ENCODE measurements around the gene SCN11A. TPM values are rescaled to one million over a fixed set of nuclear protein-coding genes. Genes with fewer than 3 reads are reported as not detected.

The SCN11A gene
- polyA plus RNA-seq, 2 of the 4 experiments (the other 2 are of a cell fraction), result 0.01 TPM; not detected in 1

- CTCF ChIA-PET, result interaction anchor here (1.0 to 14.1 kb wide), 5 partner anchors 9 to 190 kb away, joined by 3 to 164 read pairs (median 4); no protein-coding TSS in a partner anchor
- no peaks in the 10 kb centered on the region for H3K4me1 ChIP-seq
- H3K4me3 ChIP-seq, result no peak overlapping the region
- H3K27ac ChIP-seq, result no peak overlapping the region
- H3K4me2 ChIP-seq, result no peak overlapping the region
- FAIRE-seq, result no peak
- WGBS (ENCODE audit: missing lambda C conversion rate), result 92% methylated on average over 2 of the region's 2 CpGs
- POLR2A ChIA-PET, result no interaction called here
- no peaks in the 10 kb centered on the region for H3K9me3 ChIP-seq
- ATAC-seq, result no peak
- TF ChIP-seq RARB (CRISPR knock-in tag; IDR thresholded peaks at IDR 0.05) (no peak), CHD2 (IDR thresholded peaks at IDR 0.05; ENCODE audit: low read length, partially characterized antibody) (no peak)
- DNase-seq (ENCODE audit: low read depth in 1 of 2, low spot score in 1 of 2), result no peak
These were observed 48.2 kb upstream of the SCN11A start for GRCh38 chr3:39099738-39100499.

GRCh38 chr3:39099242-39099641 is 47.5 kb upstream of the SCN11A start:
- FAIRE-seq, result no peak
- Histone ChIP-seq H3K4me3 (no peak overlapping the region), H3K27ac (no peak overlapping the region), H3K4me2 (no peak overlapping the region), H3K4me1 (no peaks in the 10 kb centered on the region), H3K9me3 (no peaks in the 10 kb centered on the region)
- no peak for TF ChIP-seq FOXS1 (CRISPR knock-in tag; IDR thresholded peaks at IDR 0.05)
- TF ChIP-seq ATOH8 (CRISPR knock-in tag; IDR thresholded peaks at IDR 0.05; ENCODE audit: low read depth), result no peak
- TF ChIP-seq HOXA7 (CRISPR knock-in tag; IDR thresholded peaks at IDR 0.05), result no peak
- TF ChIP-seq SMC3 (IDR thresholded peaks at IDR 0.05), result no peak
- TF ChIP-seq HES2 (IDR thresholded peaks at IDR 0.05), result no peak
- no peak for TF ChIP-seq EP300 (IDR thresholded peaks at IDR 0.05)
- TF ChIP-seq RCOR1 (IDR thresholded peaks at IDR 0.05; ENCODE audit: low read depth, low read length), result no peak
- TF ChIP-seq ZFP36 (IDR thresholded peaks at IDR 0.05; ENCODE audit: borderline replicate concordance, partially characterized antibody), result no peak
- TF ChIP-seq HOXB5 (CRISPR knock-in tag; IDR thresholded peaks at IDR 0.05), result no peak
- no peak for TF ChIP-seq PBX3 (IDR thresholded peaks at IDR 0.05)
- no peak for TF ChIP-seq RARB (CRISPR knock-in tag; IDR thresholded peaks at IDR 0.05)
- no peak for TF ChIP-seq JUNB (IDR thresholded peaks at IDR 0.05)
- no peak for TF ChIP-seq MAX (IDR thresholded peaks at IDR 0.05)
- no peak for TF ChIP-seq USF2 (IDR thresholded peaks at IDR 0.05)
- no peak for TF ChIP-seq MYC (IDR thresholded peaks at IDR 0.05; ENCODE audit: borderline replicate concordance, low read length)
- TF ChIP-seq HEYL (CRISPR knock-in tag; IDR thresholded peaks at IDR 0.05), result no peak
- TF ChIP-seq ELK1 (IDR thresholded peaks at IDR 0.05; ENCODE audit: low read depth, low read length), result no peak
- 92% methylated on average over 1 of the region's 1 CpG for WGBS (ENCODE audit: missing lambda C conversion rate)
- ChIA-PET POLR2A (no interaction called here), CTCF (interaction anchor here (14.1 kb wide), 1 partner anchor 191 kb away, joined by 164 read pairs; no protein-coding TSS in a partner anchor)
- DNase-seq (ENCODE audit: low read depth in 1 of 2, low spot score in 1 of 2), result no peak
- no peak for ATAC-seq

Measured in A549 (cell line).